Measurements from ENCODE around the gene LAMA2.

LAMA2 gene

DNA sequence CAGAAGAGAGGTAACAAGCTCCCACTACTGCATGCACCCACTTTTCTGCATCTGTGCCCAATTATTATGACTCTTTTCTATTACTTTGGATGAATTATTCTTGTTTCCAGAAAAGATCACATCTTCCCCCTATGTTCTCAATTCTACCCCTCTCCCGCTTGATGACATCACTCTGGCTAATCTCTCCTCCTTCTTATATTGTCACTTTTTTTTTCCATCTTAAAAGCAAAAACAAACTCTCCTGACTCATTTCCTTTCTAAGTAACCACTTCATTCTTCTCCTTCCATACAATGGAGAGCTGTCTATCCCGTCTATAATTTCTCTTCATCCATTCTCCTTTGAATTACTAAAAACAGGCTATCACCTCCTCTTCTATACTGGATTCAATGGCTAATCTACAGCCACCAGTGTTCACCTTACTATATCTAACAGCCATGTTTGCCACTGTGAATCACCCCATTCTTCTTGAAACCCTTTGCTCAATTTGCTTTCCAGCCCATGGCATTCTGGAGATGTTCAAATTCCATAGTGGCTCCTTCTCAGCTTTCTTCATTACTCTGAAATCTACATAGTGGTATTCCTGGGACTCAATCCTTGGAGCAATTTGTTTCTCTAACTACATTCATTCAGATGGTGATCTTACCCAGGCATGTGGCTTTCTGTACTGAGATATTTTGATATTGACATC lies 448.7 kb downstream of the LAMA2 start:
- no peak for TF ChIP-seq SIN3A (IDR thresholded peaks at IDR 0.05; ENCODE audit: borderline replicate concordance, insufficient read depth, low read length)
- no peak for TF ChIP-seq TAF1 (IDR thresholded peaks at IDR 0.05; ENCODE audit: borderline replicate concordance, insufficient read depth, low read length)
- no peak for TF ChIP-seq POLR2AphosphoS5 (IDR thresholded peaks at IDR 0.05; ENCODE audit: low read depth, low read length)
- TF ChIP-seq, protein P1, sequence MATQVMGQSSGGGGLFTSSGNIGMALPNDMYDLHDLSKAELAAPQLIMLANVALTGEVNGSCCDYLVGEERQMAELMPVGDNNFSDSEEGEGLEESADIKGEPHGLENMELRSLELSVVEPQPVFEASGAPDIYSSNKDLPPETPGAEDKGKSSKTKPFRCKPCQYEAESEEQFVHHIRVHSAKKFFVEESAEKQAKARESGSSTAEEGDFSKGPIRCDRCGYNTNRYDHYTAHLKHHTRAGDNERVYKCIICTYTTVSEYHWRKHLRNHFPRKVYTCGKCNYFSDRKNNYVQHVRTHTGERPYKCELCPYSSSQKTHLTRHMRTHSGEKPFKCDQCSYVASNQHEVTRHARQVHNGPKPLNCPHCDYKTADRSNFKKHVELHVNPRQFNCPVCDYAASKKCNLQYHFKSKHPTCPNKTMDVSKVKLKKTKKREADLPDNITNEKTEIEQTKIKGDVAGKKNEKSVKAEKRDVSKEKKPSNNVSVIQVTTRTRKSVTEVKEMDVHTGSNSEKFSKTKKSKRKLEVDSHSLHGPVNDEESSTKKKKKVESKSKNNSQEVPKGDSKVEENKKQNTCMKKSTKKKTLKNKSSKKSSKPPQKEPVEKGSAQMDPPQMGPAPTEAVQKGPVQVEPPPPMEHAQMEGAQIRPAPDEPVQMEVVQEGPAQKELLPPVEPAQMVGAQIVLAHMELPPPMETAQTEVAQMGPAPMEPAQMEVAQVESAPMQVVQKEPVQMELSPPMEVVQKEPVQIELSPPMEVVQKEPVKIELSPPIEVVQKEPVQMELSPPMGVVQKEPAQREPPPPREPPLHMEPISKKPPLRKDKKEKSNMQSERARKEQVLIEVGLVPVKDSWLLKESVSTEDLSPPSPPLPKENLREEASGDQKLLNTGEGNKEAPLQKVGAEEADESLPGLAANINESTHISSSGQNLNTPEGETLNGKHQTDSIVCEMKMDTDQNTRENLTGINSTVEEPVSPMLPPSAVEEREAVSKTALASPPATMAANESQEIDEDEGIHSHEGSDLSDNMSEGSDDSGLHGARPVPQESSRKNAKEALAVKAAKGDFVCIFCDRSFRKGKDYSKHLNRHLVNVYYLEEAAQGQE (IDR thresholded peaks at IDR 0.05; ENCODE audit: insufficient read depth in 1 of 2, low read depth in 2 of 2, low read length in 2 of 2) = no peak
- TF ChIP-seq FOXP2 (optimal IDR thresholded peaks at IDR 0.05; ENCODE audit: borderline replicate concordance, extremely low read depth, extremely low read length, insufficient read depth) = no peak

DNA sequence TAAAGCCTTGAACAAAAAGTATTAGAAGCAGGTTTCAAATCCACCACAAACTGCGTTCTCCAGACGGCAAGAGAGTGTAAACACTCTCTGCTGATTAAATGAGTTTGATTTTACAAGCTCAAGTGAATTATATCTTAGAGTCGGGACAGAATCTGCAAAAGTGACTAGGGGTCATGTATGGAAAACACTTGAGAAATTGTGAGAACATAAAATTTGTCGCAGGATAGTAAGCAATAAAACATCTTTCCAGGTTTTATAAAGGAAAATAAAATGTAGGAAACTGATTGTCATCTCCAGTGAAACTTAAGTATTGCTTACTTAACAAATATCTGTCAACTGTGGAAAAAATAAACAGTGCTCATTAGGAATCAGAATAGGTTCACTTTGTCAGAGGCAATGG lies 452.9 kb downstream of the LAMA2 start:
- TF ChIP-seq SIN3A (IDR thresholded peaks at IDR 0.05; ENCODE audit: borderline replicate concordance, insufficient read depth, low read length) (no peak), FOXP2 (optimal IDR thresholded peaks at IDR 0.05; ENCODE audit: borderline replicate concordance, extremely low read depth, extremely low read length, insufficient read depth) (no peak), TAF1 (IDR thresholded peaks at IDR 0.05; ENCODE audit: borderline replicate concordance, insufficient read depth, low read length) (no peak), POLR2AphosphoS5 (IDR thresholded peaks at IDR 0.05; ENCODE audit: low read depth, low read length) (no peak)
- TF ChIP-seq, protein P1 (IDR thresholded peaks at IDR 0.05; ENCODE audit: insufficient read depth in 1 of 2, low read depth in 2 of 2, low read length in 2 of 2) = no peak

DNA sequence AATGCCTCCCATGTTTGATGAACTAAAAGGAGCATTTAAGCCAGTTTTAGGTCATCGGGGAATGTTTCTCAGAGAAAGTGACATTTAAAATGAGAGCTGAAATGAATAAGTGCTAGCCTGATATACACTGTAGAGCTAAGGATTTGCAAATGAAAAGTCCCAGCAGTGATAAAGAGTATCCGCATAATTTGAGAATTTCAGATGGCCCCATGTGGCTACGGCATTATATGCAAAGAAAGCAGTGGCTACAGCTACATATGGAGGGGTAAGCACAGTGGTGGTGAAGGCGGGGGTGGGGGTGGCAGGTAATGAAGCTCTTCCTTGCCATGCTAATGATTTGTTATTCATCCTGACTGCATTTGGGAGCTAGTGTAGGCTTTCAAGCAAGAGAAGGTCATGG lies 455.7 kb downstream of the LAMA2 start:
- TF ChIP-seq POLR2AphosphoS5 (IDR thresholded peaks at IDR 0.05; ENCODE audit: low read depth, low read length) = no peak

DNA sequence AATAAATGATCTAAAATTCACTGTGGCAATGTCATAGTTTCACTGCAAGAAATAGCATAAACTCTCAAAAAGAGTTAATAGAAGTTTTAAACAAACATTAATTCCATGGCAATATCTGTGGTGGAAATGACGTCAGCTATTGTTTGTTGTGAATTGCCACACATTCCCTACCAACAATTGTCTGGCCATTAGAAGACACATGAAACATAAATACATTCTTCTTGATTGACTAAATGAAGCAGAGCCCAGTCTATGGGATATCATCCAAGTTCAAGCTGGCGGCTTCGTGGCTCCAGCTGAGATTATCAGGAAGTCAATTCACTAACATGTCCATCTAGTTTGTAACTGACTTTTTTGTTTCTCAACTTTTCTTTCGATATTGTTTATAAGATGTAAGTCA lies 458.0 kb downstream of the LAMA2 start:
- TF ChIP-seq TAF1 (IDR thresholded peaks at IDR 0.05; ENCODE audit: borderline replicate concordance, insufficient read depth, low read length) (no peak), POLR2AphosphoS5 (IDR thresholded peaks at IDR 0.05; ENCODE audit: low read depth, low read length) (no peak), FOXP2 (optimal IDR thresholded peaks at IDR 0.05; ENCODE audit: borderline replicate concordance, extremely low read depth, extremely low read length, insufficient read depth) (peak; percentile 17), SIN3A (IDR thresholded peaks at IDR 0.05; ENCODE audit: borderline replicate concordance, insufficient read depth, low read length) (no peak)
- TF ChIP-seq, protein P1 (IDR thresholded peaks at IDR 0.05; ENCODE audit: insufficient read depth in 1 of 2, low read depth in 2 of 2, low read length in 2 of 2) = no peak

DNA sequence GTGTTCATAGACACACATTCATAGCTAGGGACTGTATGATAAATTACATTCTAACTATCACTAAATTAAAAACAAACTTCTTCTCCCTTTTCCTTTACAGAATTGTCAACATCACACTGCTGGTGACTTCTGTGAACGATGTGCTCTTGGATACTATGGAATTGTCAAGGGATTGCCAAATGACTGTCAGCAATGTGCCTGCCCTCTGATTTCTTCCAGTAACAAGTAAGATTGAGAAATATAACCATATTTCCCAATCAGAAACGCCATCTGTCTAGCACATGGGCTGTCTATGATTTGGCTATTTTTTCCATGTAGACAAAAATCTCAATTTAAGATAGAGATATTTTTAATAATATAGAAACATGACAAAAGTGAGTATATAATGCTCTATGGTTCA lies 459.3 kb downstream of the LAMA2 start:
- TF ChIP-seq TAF1 (IDR thresholded peaks at IDR 0.05; ENCODE audit: borderline replicate concordance, insufficient read depth, low read length) (no peak), FOXP2 (optimal IDR thresholded peaks at IDR 0.05; ENCODE audit: borderline replicate concordance, extremely low read depth, extremely low read length, insufficient read depth) (no peak), SIN3A (IDR thresholded peaks at IDR 0.05; ENCODE audit: borderline replicate concordance, insufficient read depth, low read length) (no peak), POLR2AphosphoS5 (IDR thresholded peaks at IDR 0.05; ENCODE audit: low read depth, low read length) (no peak)
- TF ChIP-seq, protein P1 (IDR thresholded peaks at IDR 0.05; ENCODE audit: insufficient read depth in 1 of 2, low read depth in 2 of 2, low read length in 2 of 2) = no peak

Data from PFSK-1 (cell line).